Measurements from ENCODE around the gene LRPAP1. TPM values are rescaled to one million over a fixed set of nuclear protein-coding genes. Genes with fewer than 3 reads are reported as not detected.

The LRPAP1 gene
- total RNA-seq, 1 experiment from 2014 or later: 126 TPM

GRCh38 chr4:3492741-3493719, 39.2 kb downstream of the LRPAP1 start:
- CTCF ChIA-PET: no interaction called here

GRCh38 chr4:3491681-3492405, 40.4 kb downstream of the LRPAP1 start:
- no TSS peak for BruUV-seq (replicated peaks)
- POLR2A ChIA-PET (ENCODE audit: unreplicated experiment): no interaction called here
- Histone ChIP-seq H3K4me1 (replicated peaks; ENCODE audit: insufficient read depth) (no peaks in the 10 kb centered on the region), H2AFZ (no peak overlapping the region), H3K9me2 (ENCODE audit: insufficient read depth) (no peaks in the 10 kb centered on the region), H3K4me2 (no peak overlapping the region), H3K36me3 (ENCODE audit: low read depth) (no peaks in the 10 kb centered on the region), H3K4me3 (no peak overlapping the region), H3K79me2 (ENCODE audit: low read depth) (no peaks in the 10 kb centered on the region), H3K27me3 (ENCODE audit: insufficient read depth, low read depth) (no peaks in the 10 kb centered on the region), H3F3A (ENCODE audit: insufficient read depth, low read depth) (no peaks in the 10 kb centered on the region), H4K20me1 (ENCODE audit: insufficient read depth) (no peaks in the 10 kb centered on the region), H3K27ac (no peak overlapping the region), H3K9me3 (ENCODE audit: insufficient read depth, low read depth) (no peaks in the 10 kb centered on the region)
- CTCF ChIA-PET: no interaction called here
- TF ChIP-seq EZH2 (IDR thresholded peaks at IDR 0.05; ENCODE audit: low read depth) (no peak), CTCF (conservative IDR thresholded peaks at IDR 0.05) (no peak)
- no peak for DNase-seq
- intact Hi-C loops (cut with micrococcal nuclease; ENCODE audit: unreplicated experiment): no loop called here

More at GRCh38 chr4:3492741-3493719, 39.2 kb downstream of the LRPAP1 start:
- no TSS peak for BruUV-seq (replicated peaks)
- Histone ChIP-seq H3F3A (ENCODE audit: insufficient read depth, low read depth) (no peaks in the 10 kb centered on the region), H3K27ac (no peak overlapping the region), H3K36me3 (ENCODE audit: low read depth) (no peaks in the 10 kb centered on the region), H3K9me2 (ENCODE audit: insufficient read depth) (no peaks in the 10 kb centered on the region), H3K4me1 (replicated peaks; ENCODE audit: insufficient read depth) (no peaks in the 10 kb centered on the region), H3K27me3 (ENCODE audit: insufficient read depth, low read depth) (no peaks in the 10 kb centered on the region), H4K20me1 (ENCODE audit: insufficient read depth) (no peaks in the 10 kb centered on the region), H3K79me2 (ENCODE audit: low read depth) (no peaks in the 10 kb centered on the region), H2AFZ (no peak overlapping the region), H3K4me2 (no peak overlapping the region), H3K9me3 (ENCODE audit: insufficient read depth, low read depth) (no peaks in the 10 kb centered on the region), H3K4me3 (no peak overlapping the region)
- POLR2A ChIA-PET (ENCODE audit: unreplicated experiment): no interaction called here
- TF ChIP-seq CTCF (conservative IDR thresholded peaks at IDR 0.05): no peak
- TF ChIP-seq EZH2 (IDR thresholded peaks at IDR 0.05; ENCODE audit: low read depth): no peak
- intact Hi-C loops (cut with micrococcal nuclease; ENCODE audit: unreplicated experiment): no loop called here
- no peak for DNase-seq

- Histone ChIP-seq H3K4me2 (no peak overlapping the region), H3K36me3 (ENCODE audit: low read depth) (no peaks in the 10 kb centered on the region), H3K9me2 (ENCODE audit: insufficient read depth) (no peaks in the 10 kb centered on the region), H3K4me3 (no peak overlapping the region), H3K9me3 (ENCODE audit: insufficient read depth, low read depth) (no peaks in the 10 kb centered on the region), H4K20me1 (ENCODE audit: insufficient read depth) (no peaks in the 10 kb centered on the region), H2AFZ (no peak overlapping the region), H3F3A (ENCODE audit: insufficient read depth, low read depth) (peaks cover 7% of the 10 kb centered on the region; the same call in 1 of the 2 replicates), H3K27ac (no peak overlapping the region), H3K27me3 (ENCODE audit: insufficient read depth, low read depth) (no peaks in the 10 kb centered on the region), H3K4me1 (replicated peaks; ENCODE audit: insufficient read depth) (peaks cover 10% of the 10 kb centered on the region; the same call in 1 of the 2 replicates), H3K79me2 (ENCODE audit: low read depth) (no peaks in the 10 kb centered on the region)
- intact Hi-C loops (cut with micrococcal nuclease; ENCODE audit: unreplicated experiment): loop anchor here (10.0 kb wide), 1 partner anchor 195 kb away; the partner anchor contains the start of gene RGS12
- ChIA-PET POLR2A (ENCODE audit: unreplicated experiment) (no interaction called here), CTCF (no interaction called here)
- TF ChIP-seq EZH2 (IDR thresholded peaks at IDR 0.05; ENCODE audit: low read depth): no peak
- no peak for TF ChIP-seq CTCF (conservative IDR thresholded peaks at IDR 0.05)
- no peak for DNase-seq
- no TSS peak for BruUV-seq (replicated peaks)
Measured at GRCh38 chr4:3489451-3489962, 42.7 kb downstream of the LRPAP1 start.

All from PC-9 (cell line).